Neural progenitor cell (in vitro differentiated cells): Measurements from ENCODE around the gene PSD2. TPM values are rescaled to one million over a fixed set of nuclear protein-coding genes. Genes with fewer than 3 reads are reported as not detected.

Source experiments
- DNase-seq: peaks from one replicate; pipeline ENCODE4 v3.0.0-alpha.2; 2016; ENCODE audit warnings: low spot score
- H2AFZ ChIP-seq: fragments of 200-600 bp; sonication (generic); replicated peaks from 2 replicates; pipeline ENCODE4 v1.6.1; 2016; ENCODE audit warnings: antibody characterized with exemption
- H3F3A ChIP-seq: fragments of 200-600 bp; sonication (generic); 2 replicates; pipeline ENCODE4 v1.6.1; 2016; ENCODE audit warnings: antibody characterized with exemption, low read depth
- H3K27ac ChIP-seq: fragments of 200-600 bp; sonication (generic); 2 replicates; pipeline ENCODE4 v1.5.1; 2016; ENCODE audit warnings: mild to moderate bottlenecking
- H3K27me3 ChIP-seq: fragments of 200-600 bp; sonication (generic); 2 replicates; pipeline ENCODE4 v1.6.1; 2016; ENCODE audit warnings: mild to moderate bottlenecking, moderate library complexity
- H3K36me3 ChIP-seq: fragments of 200-600 bp; sonication (generic); 2 replicates; pipeline ENCODE4 v1.5.1; 2016
- H3K4me1 ChIP-seq: fragments of 200-600 bp; sonication (generic); 2 replicates; pipeline ENCODE4 v1.6.1; 2016; ENCODE audit warnings: mixed run types
- H3K4me2 ChIP-seq: fragments of 200-600 bp; sonication (generic); 2 replicates; pipeline ENCODE4 v1.6.1; 2016
- H3K4me3 ChIP-seq: fragments of 200-600 bp; sonication (generic); 2 replicates; pipeline ENCODE4 v1.5.1; 2016
- H3K79me2 ChIP-seq: fragments of 200-600 bp; sonication (generic); 2 replicates; pipeline ENCODE4 v1.6.1; 2016; ENCODE audit warnings: low read depth
- H3K9ac ChIP-seq: fragments of 200-600 bp; sonication (generic); 2 replicates; pipeline ENCODE4 v1.6.1; 2016
- H3K9me3 ChIP-seq: fragments of 200-600 bp; sonication (generic); 2 replicates; pipeline ENCODE4 v1.5.1; 2016; ENCODE audit warnings: low read depth
- H4K20me1 ChIP-seq: fragments of 200-600 bp; sonication (generic); 2 replicates; pipeline ENCODE4 v1.6.1; 2016; ENCODE audit warnings: low read depth
- H3K27ac Mint-ChIP-seq: 3 replicates; pipeline ENCODE4 v1.8.0; 2021; ENCODE audit warnings: mixed read lengths
- H3K27me3 Mint-ChIP-seq: 2 replicates; pipeline ENCODE4 v1.8.0; 2022; ENCODE audit warnings: low read depth, mild to moderate bottlenecking, inconsistent platforms, moderate library complexity, mixed read lengths; ENCODE audit not compliant: insufficient read depth
- H3K36me3 Mint-ChIP-seq: 3 replicates; pipeline ENCODE4 v1.8.0; 2021; ENCODE audit warnings: mixed read lengths
- H3K4me1 Mint-ChIP-seq: 3 replicates; pipeline ENCODE4 v1.8.0; 2021; ENCODE audit warnings: mixed read lengths
- H3K4me3 Mint-ChIP-seq: 3 replicates; pipeline ENCODE4 v1.8.0; 2021; ENCODE audit warnings: mild to moderate bottlenecking, moderate library complexity, mixed read lengths
- H3K9me3 Mint-ChIP-seq: 3 replicates; pipeline ENCODE4 v1.8.0; 2020; ENCODE audit warnings: mixed read lengths
- EZH2 ChIP-seq: fragments of 200-600 bp; sonication (generic); IDR thresholded peaks from 2 replicates; pipeline ENCODE4 v1.6.1; 2017; ENCODE audit warnings: antibody characterized with exemption, mild to moderate bottlenecking, moderate library complexity
- EZH2phosphoT487 ChIP-seq: fragments of 200-600 bp; sonication (generic); IDR thresholded peaks from 2 replicates; pipeline ENCODE4 v1.6.1; 2017; ENCODE audit warnings: antibody characterized with exemption
- total RNA-seq: library from RNA; depleted of rRNA; stranded (reverse); fragments of >200 nt; gene quantifications from 2 replicates; pipeline ENCODE4 v1.2.3, GENCODE V29; 2015; ENCODE audit warnings: low replicate concordance
- TF ChIP-seq, protein P1 (sequence below): fragments of 200-600 bp; sonication (generic); IDR thresholded peaks from 2 replicates; pipeline ENCODE4 v1.5.1; 2017; ENCODE audit warnings: antibody characterized with exemption, mild to moderate bottlenecking

Gene PSD2
- total RNA-seq, 1 donor from 2014 or later, result 0.09 TPM

GRCh38 chr5:139769477-139769876 lies 26.1 kb upstream of the PSD2 start:
- Mint-ChIP-seq H3K36me3 (no peaks in the 10 kb centered on the region), H3K4me1 (peaks cover 22% of the 10 kb centered on the region), H3K4me3 (no peak overlapping the region), H3K27ac (no peak overlapping the region), H3K9me3 (no peaks in the 10 kb centered on the region), H3K27me3 (peaks cover 8% of the 10 kb centered on the region)
- Histone ChIP-seq H2AFZ (no peak overlapping the region), H3K27me3 (peaks cover 17% of the 10 kb centered on the region), H3K27ac (no peak overlapping the region), H3K4me1 (peaks cover 8% of the 10 kb centered on the region), H3K4me3 (no peak overlapping the region), H3K36me3 (no peaks in the 10 kb centered on the region), H4K20me1 (peaks cover 4% of the 10 kb centered on the region), H3K9me3 (no peaks in the 10 kb centered on the region), H3K9ac (no peak overlapping the region), H3K79me2 (no peaks in the 10 kb centered on the region), H3F3A (no peaks in the 10 kb centered on the region), H3K4me2 (no peak overlapping the region)
- TF ChIP-seq EZH2phosphoT487 (no peak), EZH2 (no peak)
- TF ChIP-seq, protein P1, sequence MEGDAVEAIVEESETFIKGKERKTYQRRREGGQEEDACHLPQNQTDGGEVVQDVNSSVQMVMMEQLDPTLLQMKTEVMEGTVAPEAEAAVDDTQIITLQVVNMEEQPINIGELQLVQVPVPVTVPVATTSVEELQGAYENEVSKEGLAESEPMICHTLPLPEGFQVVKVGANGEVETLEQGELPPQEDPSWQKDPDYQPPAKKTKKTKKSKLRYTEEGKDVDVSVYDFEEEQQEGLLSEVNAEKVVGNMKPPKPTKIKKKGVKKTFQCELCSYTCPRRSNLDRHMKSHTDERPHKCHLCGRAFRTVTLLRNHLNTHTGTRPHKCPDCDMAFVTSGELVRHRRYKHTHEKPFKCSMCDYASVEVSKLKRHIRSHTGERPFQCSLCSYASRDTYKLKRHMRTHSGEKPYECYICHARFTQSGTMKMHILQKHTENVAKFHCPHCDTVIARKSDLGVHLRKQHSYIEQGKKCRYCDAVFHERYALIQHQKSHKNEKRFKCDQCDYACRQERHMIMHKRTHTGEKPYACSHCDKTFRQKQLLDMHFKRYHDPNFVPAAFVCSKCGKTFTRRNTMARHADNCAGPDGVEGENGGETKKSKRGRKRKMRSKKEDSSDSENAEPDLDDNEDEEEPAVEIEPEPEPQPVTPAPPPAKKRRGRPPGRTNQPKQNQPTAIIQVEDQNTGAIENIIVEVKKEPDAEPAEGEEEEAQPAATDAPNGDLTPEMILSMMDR, result no peak
- DNase-seq, result no peak

DNA sequence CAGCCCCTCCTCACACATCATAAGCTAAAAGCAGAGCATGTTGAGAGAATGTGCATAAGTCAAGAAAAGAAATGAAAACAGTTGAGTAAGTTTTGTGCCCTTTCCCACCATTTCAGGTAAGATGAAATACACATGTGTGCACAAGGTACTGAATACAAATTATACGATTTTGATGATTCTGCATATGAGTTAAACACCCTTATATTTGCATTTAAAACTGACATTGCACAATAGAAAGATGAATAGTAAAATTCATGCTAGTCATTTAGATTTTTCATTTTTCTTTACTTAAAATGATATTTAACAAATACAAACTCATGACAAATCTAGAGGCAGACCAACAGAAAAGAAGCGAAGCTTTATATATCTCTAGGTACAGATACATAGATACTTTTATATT lies 24.9 kb upstream of the PSD2 start:
- Histone ChIP-seq H4K20me1 (no peaks in the 10 kb centered on the region), H3K4me1 (peaks cover 3% of the 10 kb centered on the region), H3F3A (no peaks in the 10 kb centered on the region), H3K36me3 (no peaks in the 10 kb centered on the region), H3K27ac (no peak overlapping the region), H2AFZ (no peak overlapping the region), H3K9ac (no peak overlapping the region), H3K4me3 (no peak overlapping the region), H3K27me3 (peaks cover 14% of the 10 kb centered on the region), H3K79me2 (no peaks in the 10 kb centered on the region), H3K4me2 (no peak overlapping the region), H3K9me3 (no peaks in the 10 kb centered on the region)
- no peaks in the 10 kb centered on the region for H3K9me3 Mint-ChIP-seq
- no peak overlapping the region for H3K4me3 Mint-ChIP-seq
- H3K27ac Mint-ChIP-seq, result no peak overlapping the region
- H3K27me3 Mint-ChIP-seq, result peaks cover 8% of the 10 kb centered on the region
- TF ChIP-seq, protein P1, result no peak
- TF ChIP-seq EZH2phosphoT487 (no peak), EZH2 (no peak)
- no peak for DNase-seq
- no peaks in the 10 kb centered on the region for H3K36me3 Mint-ChIP-seq
- H3K4me1 Mint-ChIP-seq, result peaks cover 23% of the 10 kb centered on the region

- H3K79me2 ChIP-seq, result no peaks in the 10 kb centered on the region
- no peak overlapping the region for H3K4me3 Mint-ChIP-seq
- DNase-seq, result no peak
- no peaks in the 10 kb centered on the region for H3K9me3 ChIP-seq
- no peak overlapping the region for H3K9ac ChIP-seq
- H3K27ac ChIP-seq, result no peak overlapping the region
- peaks cover 27% of the 10 kb centered on the region for H3K4me1 Mint-ChIP-seq
- no peak overlapping the region for H3K27ac Mint-ChIP-seq
- no peaks in the 10 kb centered on the region for H3K36me3 Mint-ChIP-seq
- H3K27me3 ChIP-seq, result peaks cover 12% of the 10 kb centered on the region
- H3K4me3 ChIP-seq, result no peak overlapping the region
- TF ChIP-seq EZH2 (no peak), EZH2phosphoT487 (no peak)
- TF ChIP-seq, protein P1, result no peak
- H3F3A ChIP-seq, result no peaks in the 10 kb centered on the region
- no peaks in the 10 kb centered on the region for H3K9me3 Mint-ChIP-seq
- H3K27me3 Mint-ChIP-seq, result peaks cover 6% of the 10 kb centered on the region
- no peaks in the 10 kb centered on the region for H4K20me1 ChIP-seq
- H3K36me3 ChIP-seq, result no peaks in the 10 kb centered on the region
- peaks cover 3% of the 10 kb centered on the region for H3K4me1 ChIP-seq
- no peak overlapping the region for H3K4me2 ChIP-seq
- H2AFZ ChIP-seq, result no peak overlapping the region
Observed at GRCh38 chr5:139772089-139772791, 23.4 kb upstream of the PSD2 start.
